Measurements from ENCODE around the gene MARK2. TPM values are rescaled to one million over a fixed set of nuclear protein-coding genes. Genes with fewer than 3 reads are reported as not detected.

Gene MARK2
- total and polyA plus RNA-seq, 12 donors = 12.6 to 42.7 (median 37.3) TPM

DNA sequence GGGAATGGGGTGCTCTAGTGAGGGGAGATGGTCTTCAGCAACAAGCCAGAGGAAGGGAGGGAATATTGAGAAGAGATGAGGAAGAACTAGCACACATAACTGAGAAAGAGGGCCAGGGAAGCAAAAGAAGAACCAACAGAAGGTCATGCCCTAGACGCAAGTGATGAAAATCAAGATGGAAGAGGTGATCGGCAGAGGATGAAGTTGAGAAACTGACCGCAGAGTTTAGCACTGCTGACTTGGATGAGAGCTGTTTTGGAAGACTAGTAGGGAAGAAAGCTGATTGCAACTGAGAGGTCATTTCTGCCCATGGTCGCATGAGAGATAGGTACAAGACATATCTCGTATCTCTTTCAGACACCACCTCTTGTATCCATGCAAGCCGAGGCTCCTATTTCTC lies 22.7 kb upstream of the MARK2 start:
- TF ChIP-seq, protein P1, sequence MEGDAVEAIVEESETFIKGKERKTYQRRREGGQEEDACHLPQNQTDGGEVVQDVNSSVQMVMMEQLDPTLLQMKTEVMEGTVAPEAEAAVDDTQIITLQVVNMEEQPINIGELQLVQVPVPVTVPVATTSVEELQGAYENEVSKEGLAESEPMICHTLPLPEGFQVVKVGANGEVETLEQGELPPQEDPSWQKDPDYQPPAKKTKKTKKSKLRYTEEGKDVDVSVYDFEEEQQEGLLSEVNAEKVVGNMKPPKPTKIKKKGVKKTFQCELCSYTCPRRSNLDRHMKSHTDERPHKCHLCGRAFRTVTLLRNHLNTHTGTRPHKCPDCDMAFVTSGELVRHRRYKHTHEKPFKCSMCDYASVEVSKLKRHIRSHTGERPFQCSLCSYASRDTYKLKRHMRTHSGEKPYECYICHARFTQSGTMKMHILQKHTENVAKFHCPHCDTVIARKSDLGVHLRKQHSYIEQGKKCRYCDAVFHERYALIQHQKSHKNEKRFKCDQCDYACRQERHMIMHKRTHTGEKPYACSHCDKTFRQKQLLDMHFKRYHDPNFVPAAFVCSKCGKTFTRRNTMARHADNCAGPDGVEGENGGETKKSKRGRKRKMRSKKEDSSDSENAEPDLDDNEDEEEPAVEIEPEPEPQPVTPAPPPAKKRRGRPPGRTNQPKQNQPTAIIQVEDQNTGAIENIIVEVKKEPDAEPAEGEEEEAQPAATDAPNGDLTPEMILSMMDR (IDR thresholded peaks at IDR 0.05) = no peak
- ATAC-seq = no peak
- peaks cover 0 to 51% (median 26%) of the 10 kb centered on the region in 9 donors for H3K36me3 ChIP-seq

DNA sequence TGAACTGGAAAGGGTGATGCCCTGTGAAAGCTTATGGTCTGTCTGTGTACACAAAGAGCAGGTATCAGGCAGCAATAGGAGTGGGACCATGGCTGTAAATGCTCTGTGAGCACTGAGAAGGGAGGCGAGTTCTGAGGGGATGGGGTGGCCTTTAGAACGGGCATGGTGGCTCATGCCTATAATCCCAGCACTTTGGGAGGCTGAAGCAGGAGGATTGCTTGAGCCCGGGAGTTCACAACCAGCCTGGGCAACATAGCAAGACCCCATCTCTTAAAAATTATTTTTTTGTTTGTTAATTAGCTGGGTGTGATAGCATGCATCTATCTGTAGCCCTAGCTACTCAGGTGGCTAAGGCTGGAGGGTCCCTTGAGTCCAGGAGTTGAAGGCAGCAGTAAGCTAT lies 22.2 kb upstream of the MARK2 start:
- TF ChIP-seq, protein P1 (IDR thresholded peaks at IDR 0.05) = no peak
- intact Hi-C loops (cut with DNase I) = loop anchor here in 1 of 10 donors (10.0 kb wide), 1 partner anchor 52 kb away; the partner anchor contains the start of gene ZFTA
- H3K4me3 ChIP-seq = no peak overlapping the region
- H3K9me3 ChIP-seq = no peaks in the 10 kb centered on the region
- ATAC-seq (no peak), DNase-seq (no peak)
- peaks cover 0 to 57% (median 26%) of the 10 kb centered on the region in 9 donors for H3K36me3 ChIP-seq
- H3K27ac ChIP-seq = no peak overlapping the region
- no peaks in the 10 kb centered on the region for H3K27me3 ChIP-seq
- H3K4me1 ChIP-seq = peaks cover 0 to 38% (median 22%) of the 10 kb centered on the region in 9 donors
- WGBS, 2 donors = 98% methylated on average over 3 of the region's 3 CpGs

More for the DNA sequence above, 22.7 kb upstream of the MARK2 start:
- Histone ChIP-seq H3K4me1 (peaks cover 0 to 38% (median 22%) of the 10 kb centered on the region in 9 donors), H3K27me3 (no peaks in the 10 kb centered on the region), H3K27ac (no peak overlapping the region), H3K4me3 (no peak overlapping the region), H3K9me3 (no peaks in the 10 kb centered on the region)
- intact Hi-C loops (cut with DNase I) = loop anchor here in 1 of 10 donors (10.0 kb wide), 1 partner anchor 51 kb away; the partner anchor contains the start of gene ZFTA
- 95 to 97% methylated on average over 6 of the region's 6 CpGs for WGBS, 2 donors
- no peak for DNase-seq

- intact Hi-C loops (cut with DNase I) = loop anchor here in 1 of 10 donors (10.0 kb wide), 1 partner anchor 53 kb away; the partner anchor contains the start of gene ZFTA
- no peak for DNase-seq
- H3K36me3 ChIP-seq = peaks cover 0 to 69% (median 38%) of the 10 kb centered on the region in 9 donors
Measured at GRCh38 chr11:63817758-63818498, 21.0 kb upstream of the MARK2 start.

DNA sequence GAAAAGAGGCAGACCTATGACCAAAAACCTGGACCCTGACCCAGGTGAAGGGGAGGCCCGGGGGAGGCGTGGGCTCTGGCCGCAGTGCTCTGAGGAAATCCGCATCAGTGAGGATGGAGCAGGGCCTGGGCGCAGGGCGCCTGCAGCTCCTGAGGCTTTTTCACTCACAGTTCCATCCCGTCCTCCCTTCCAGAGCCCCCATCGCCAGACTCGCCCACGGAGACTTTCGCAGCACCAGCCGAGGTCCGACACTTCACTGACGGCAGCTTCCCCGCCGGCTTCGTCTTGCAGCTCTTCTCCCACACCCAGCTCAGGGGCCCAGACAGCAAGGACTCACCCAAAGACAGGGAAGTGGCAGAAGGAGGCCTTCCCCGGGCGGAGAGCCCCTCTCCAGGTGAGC lies 20.3 kb upstream of the MARK2 start:
- Histone ChIP-seq H3K27ac (no peak overlapping the region), H3K4me1 (peaks cover 0 to 28% (median 15%) of the 10 kb centered on the region in 9 donors), H3K4me3 (no peak overlapping the region), H3K27me3 (no peaks in the 10 kb centered on the region), H3K9me3 (no peaks in the 10 kb centered on the region), H3K36me3 (peaks cover 0 to 75% (median 44%) of the 10 kb centered on the region in 9 donors)
- TF ChIP-seq, protein P1 (IDR thresholded peaks at IDR 0.05) = no peak
- intact Hi-C loops (cut with DNase I) = loop anchor here in 1 of 10 donors (10.0 kb wide), 1 partner anchor 54 kb away; the partner anchor contains the start of gene ZFTA
- ATAC-seq (no peak), DNase-seq (no peak)
- WGBS, 2 donors = 95 to 96% methylated on average over 19 of the region's 19 CpGs

More at GRCh38 chr11:63817758-63818498, 21.0 kb upstream of the MARK2 start:
- Histone ChIP-seq H3K4me1 (peaks cover 0 to 30% (median 16%) of the 10 kb centered on the region in 9 donors), H3K4me3 (no peak overlapping the region), H3K9me3 (no peaks in the 10 kb centered on the region), H3K27me3 (no peaks in the 10 kb centered on the region), H3K27ac (no peak overlapping the region)
- WGBS, 2 donors = 88 to 91% methylated on average over 27 of the region's 27 CpGs
- TF ChIP-seq, protein P1 (IDR thresholded peaks at IDR 0.05) = no peak
- no peak for ATAC-seq

Measured in heart right ventricle (tissue), 16 donors.